NCI-H2029 (cell line): ENCODE results near the gene OR51E2.

ENCODE experiments used
- DNase-seq: peaks from one replicate; lab custom pipeline; 2025; lab: John Stamatoyannopoulos, UW

Gene OR51E2

DNA sequence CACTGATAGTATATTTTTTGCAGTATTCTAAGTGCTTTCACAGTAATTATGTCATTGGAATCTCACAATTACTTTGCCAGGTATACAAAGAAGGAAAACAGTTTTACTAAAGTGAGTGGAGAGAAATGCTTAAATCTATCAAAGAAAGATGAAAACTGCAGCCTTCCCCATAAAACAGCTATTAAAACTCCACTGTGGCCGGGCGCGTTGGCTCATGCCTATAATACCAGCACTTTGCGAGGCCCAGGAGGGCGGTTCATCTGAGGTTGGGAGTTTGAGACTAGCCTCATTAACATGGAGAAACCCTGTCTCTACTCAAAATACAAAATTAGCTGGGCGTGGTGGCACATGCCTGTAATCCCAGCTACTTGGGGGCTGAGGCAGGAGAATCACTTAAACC lies 34.8 kb downstream of the OR51E2 start:
- no peak for DNase-seq

DNA sequence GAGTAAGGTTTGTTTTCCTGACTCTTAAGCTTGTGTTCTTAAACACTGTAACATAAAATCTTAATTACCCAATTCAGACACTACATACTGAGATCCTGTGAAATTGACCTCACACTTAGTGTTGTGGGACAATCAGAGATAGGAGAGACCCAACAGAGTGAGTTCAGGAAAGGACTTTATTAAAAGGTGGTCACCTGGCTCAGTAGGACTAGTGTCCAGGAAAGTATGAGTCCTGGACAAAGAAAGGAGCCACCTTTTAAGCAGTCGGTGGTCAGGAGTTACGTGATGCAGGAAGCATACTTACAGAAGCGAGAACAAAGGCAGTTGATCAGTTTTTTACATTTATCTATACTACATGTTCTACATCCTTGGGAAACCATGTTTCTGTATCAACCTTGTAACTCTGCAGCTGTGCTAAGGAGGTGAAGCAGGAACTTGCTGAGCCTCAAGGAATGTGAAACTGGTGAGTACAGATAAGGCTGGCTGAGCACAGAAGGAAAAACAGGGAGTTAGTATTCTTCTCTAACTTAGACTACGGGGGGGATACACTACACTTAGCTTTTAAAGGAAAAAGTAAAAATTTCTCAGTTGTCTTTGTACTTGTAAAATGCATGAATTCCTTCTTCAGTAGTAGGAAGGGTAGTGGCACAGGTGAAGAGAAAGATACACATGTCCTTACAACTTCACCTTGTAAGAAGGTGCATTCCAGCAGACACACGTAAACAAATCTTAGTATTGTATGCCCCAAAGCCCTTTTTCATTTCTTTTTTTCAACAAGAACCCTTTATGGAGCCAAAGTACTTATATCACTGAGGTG lies 38.8 kb downstream of the OR51E2 start:
- DNase-seq: no peak

- no peak for DNase-seq
These were observed 42.9 kb downstream of the OR51E2 start for GRCh38 chr11:4654635-4655369.

DNA sequence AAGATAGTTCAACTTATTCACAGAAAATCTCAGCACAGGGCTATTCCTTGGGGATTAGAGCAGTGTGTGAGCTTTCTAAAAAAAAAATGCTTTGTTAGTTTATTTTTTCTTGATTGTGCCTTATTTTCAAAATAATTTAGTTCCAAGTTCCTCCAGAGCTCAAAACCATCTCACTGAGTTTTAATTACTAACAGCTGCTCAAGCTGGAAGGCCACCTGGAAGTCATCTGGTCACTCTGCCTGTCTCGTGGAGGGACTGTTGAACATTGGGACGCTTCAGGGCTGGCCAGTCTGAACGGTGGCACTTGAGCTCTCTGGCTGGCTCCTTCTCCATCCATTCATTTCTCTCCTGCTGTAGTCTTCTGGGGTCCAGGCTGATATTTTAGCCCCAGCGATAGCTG lies 49.9 kb downstream of the OR51E2 start:
- DNase-seq: no peak

GRCh38 chr11:4645974-4646373 lies 51.7 kb downstream of the OR51E2 start:
- no peak for DNase-seq

- DNase-seq: no peak
These were observed 53.4 kb downstream of the OR51E2 start for GRCh38 chr11:4644233-4644632.

GRCh38 chr11:4643682-4644081 lies 54.0 kb downstream of the OR51E2 start, which contains the start of gene OR51E1:
Gene OR51E1 (plus strand): TSS chr11:4643982. CDS start chr11:4652527, 8,545 bp downstream.
- DNase-seq: no peak

- no peak for DNase-seq
These were observed 54.6 kb downstream of the OR51E2 start for GRCh38 chr11:4643076-4643475.

- no peak for DNase-seq
These were observed 55.6 kb downstream of the OR51E2 start for GRCh38 chr11:4642043-4642442.

- DNase-seq: no peak
These were observed 56.2 kb downstream of the OR51E2 start for GRCh38 chr11:4641501-4641900.

GRCh38 chr11:4639931-4640330 lies 57.7 kb downstream of the OR51E2 start:
- DNase-seq: no peak

GRCh38 chr11:4637662-4638047 lies 60.0 kb downstream of the OR51E2 start:
- DNase-seq: no peak

DNA sequence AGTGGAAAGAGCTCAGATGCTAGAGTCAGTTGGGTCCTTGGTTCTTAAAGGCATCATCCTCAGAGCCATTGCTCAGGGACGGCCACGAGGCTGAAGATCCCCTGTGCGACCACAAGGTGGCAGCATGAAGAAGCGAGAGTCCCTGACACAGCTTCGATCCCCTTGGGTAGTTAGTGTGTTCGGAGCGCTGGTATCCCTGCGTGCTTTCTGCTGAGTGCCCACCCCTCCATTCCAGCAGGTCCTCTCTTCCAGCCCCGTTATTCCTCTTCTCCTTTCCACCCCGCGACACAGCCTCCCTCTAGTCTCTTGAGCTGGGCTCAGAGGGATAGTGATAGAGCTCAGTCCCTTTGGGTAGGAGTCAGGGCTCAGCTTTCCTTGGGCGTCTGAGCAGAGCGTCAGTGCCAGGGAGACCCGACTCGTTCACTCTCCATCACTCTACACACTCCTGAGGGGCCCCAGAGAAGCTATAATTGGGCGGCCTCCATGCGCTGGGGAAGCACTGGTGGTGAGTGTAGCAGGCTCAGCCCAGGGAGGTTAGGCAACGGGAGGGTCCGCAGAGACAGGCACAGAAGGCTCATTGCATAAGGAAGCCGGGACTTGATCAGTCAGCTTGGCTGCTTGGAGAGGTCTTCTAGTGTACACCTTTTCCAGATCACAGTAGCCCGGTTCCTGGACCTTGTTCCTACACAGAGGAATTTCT lies 60.5 kb downstream of the OR51E2 start, which contains the start of gene OR51D1:
Gene OR51D1, plus strand, starts transcription at position 516 of the 700 bp plus-strand sequence. CDS start 2,314 bp downstream, outside the sequence.
- DNase-seq: peak; percentile 64

DNA sequence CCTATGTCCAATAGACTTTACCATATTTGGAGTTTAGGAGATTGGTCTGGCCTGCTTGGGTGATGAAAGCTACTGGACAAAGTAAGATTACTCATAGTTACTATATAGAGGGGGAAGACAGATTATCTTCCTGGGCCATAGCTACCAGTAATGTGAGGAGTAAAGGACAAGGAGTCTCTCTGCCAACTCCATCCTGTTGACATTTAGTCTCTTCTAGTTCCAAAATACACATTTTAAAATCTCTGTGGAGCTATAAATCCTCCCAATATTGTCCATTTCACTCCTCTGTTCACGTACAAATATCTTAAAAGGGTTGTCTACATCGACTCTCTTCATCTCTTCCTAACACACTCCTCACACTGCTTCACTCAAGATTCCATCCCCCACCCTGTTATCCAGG lies 61.5 kb downstream of the OR51E2 start:
- no peak for DNase-seq
